ENCODE data around the gene SGK2. TPM values are rescaled to one million over a fixed set of nuclear protein-coding genes. Genes with fewer than 3 reads are reported as not detected.

Gene SGK2
- total RNA-seq, 1 experiment from 2014 or later, result 0.90 TPM

GRCh38 chr20:43535370-43536004, 23.3 kb upstream of the SGK2 start:
- ChIA-PET POLR2A (no interaction called here), CTCF (no interaction called here)
- H3K4me3 ChIP-seq (ENCODE audit: low read depth in 2 of 2, low read length in 2 of 2), result no peak overlapping the region
- H3K9me3 ChIP-seq (ENCODE audit: control insufficient read depth, insufficient read depth, low read depth, low read length), result no peaks in the 10 kb centered on the region
- intact Hi-C loops (cut with micrococcal nuclease; ENCODE audit: unreplicated experiment), result no loop called here
- H3K27ac ChIP-seq (ENCODE audit: low read length), result no peak overlapping the region
- ATAC-seq (no peak), DNase-seq (ENCODE audit: low read depth, low spot score) (no peak)
- TF ChIP-seq REST (IDR thresholded peaks at IDR 0.05; ENCODE audit: insufficient read depth in 1 of 2, low read depth in 2 of 2, low read length in 1 of 2) (no peak), TCF7L2 (IDR thresholded peaks at IDR 0.05; ENCODE audit: low read depth, low read length) (no peak), SIN3A (IDR thresholded peaks at IDR 0.05; ENCODE audit: borderline replicate concordance, insufficient read depth, low read depth, low read length) (no peak), POLR2AphosphoS5 (IDR thresholded peaks at IDR 0.05; ENCODE audit: low read depth, low read length) (no peak), CTCF (IDR thresholded peaks at IDR 0.05) (no peak)
- H3K27me3 ChIP-seq (ENCODE audit: control insufficient read depth, insufficient read depth, low read length), result no peaks in the 10 kb centered on the region
- in situ Hi-C loops (cut with HindIII; ENCODE audit: low pct_unique_long_range_greater_than_20kb, low sequenced_read_pairs), result no loop called here
- BruUV-seq (replicated peaks), result no TSS peak
- no peaks in the 10 kb centered on the region; the same call in 1 of the 2 replicates for H3K36me3 ChIP-seq (ENCODE audit: control insufficient read depth, insufficient read depth, low read length)
- no peaks in the 10 kb centered on the region for H3K4me1 ChIP-seq (ENCODE audit: control insufficient read depth, insufficient read depth, low read length)

- POLR2A ChIA-PET, result no interaction called here
- TF ChIP-seq POLR2AphosphoS5 (IDR thresholded peaks at IDR 0.05; ENCODE audit: low read depth, low read length) (no peak), TCF7L2 (IDR thresholded peaks at IDR 0.05; ENCODE audit: low read depth, low read length) (no peak), REST (IDR thresholded peaks at IDR 0.05; ENCODE audit: insufficient read depth in 1 of 2, low read depth in 2 of 2, low read length in 1 of 2) (no peak), SIN3A (IDR thresholded peaks at IDR 0.05; ENCODE audit: borderline replicate concordance, insufficient read depth, low read depth, low read length) (no peak), CTCF (IDR thresholded peaks at IDR 0.05) (no peak)
- CTCF ChIA-PET, result interaction anchor here (0.7 kb wide), 1 partner anchor 55 kb away, joined by 3 read pairs; the partner anchor contains the start of gene IFT52
- H3K9me3 ChIP-seq (ENCODE audit: control insufficient read depth, insufficient read depth, low read depth, low read length), result no peaks in the 10 kb centered on the region
- BruUV-seq (replicated peaks), result no TSS peak
- ATAC-seq (no peak), DNase-seq (ENCODE audit: low read depth, low spot score) (no peak)
- no peak overlapping the region for H3K27ac ChIP-seq (ENCODE audit: low read length)
- no peaks in the 10 kb centered on the region for H3K27me3 ChIP-seq (ENCODE audit: control insufficient read depth, insufficient read depth, low read length)
- no peaks in the 10 kb centered on the region for H3K4me1 ChIP-seq (ENCODE audit: control insufficient read depth, insufficient read depth, low read length)
- no peaks in the 10 kb centered on the region; the same call in 1 of the 2 replicates for H3K36me3 ChIP-seq (ENCODE audit: control insufficient read depth, insufficient read depth, low read length)
- intact Hi-C loops (cut with micrococcal nuclease; ENCODE audit: unreplicated experiment), result no loop called here
- in situ Hi-C loops (cut with HindIII; ENCODE audit: low pct_unique_long_range_greater_than_20kb, low sequenced_read_pairs), result no loop called here
- no peak overlapping the region for H3K4me3 ChIP-seq (ENCODE audit: low read depth in 2 of 2, low read length in 2 of 2)
Measured at GRCh38 chr20:43536041-43536816, 22.6 kb upstream of the SGK2 start.
